NT2/D1 (cell line): Measurements from ENCODE around the gene STX11.

Source experiments
- SUZ12 ChIP-seq: IDR thresholded peaks from 2 replicates; pipeline ENCODE4 v1.6.1; 2011; ENCODE audit not compliant: insufficient read length, insufficient read depth; ENCODE audit errors: extremely low read depth
- ZNF274 ChIP-seq: IDR thresholded peaks from 2 replicates; pipeline ENCODE4 v1.6.1; 2011; ENCODE audit warnings: mild to moderate bottlenecking, low read depth, low read length

- TF ChIP-seq SUZ12 (no peak), ZNF274 (no peak)
Measured at GRCh38 chr6:144202879-144203468, 52.7 kb downstream of the STX11 start.
